A673 (cell line): Measurements from ENCODE around the gene CTIF. TPM values are rescaled to one million over a fixed set of nuclear protein-coding genes. Genes with fewer than 3 reads are reported as not detected.

Source experiments
- BruUV-seq: library from RNA; stranded (reverse); fragments of 400-500 nt; replicated peaks from 2 replicates; lab custom pipeline; 2021; lab: Mats Ljungman, UMichigan
- CTCF ChIA-PET: fragments of 300-600 bp; sonication (Branson Sonifier 250); formaldehyde crosslinking; loops from one replicate; lab custom pipeline; 2022; ENCODE audit warnings: antibody characterized with exemption; lab: Charles Lee
- POLR2A ChIA-PET: fragments of 300-600 bp; sonication (Branson Sonifier 250); formaldehyde crosslinking; loops from one replicate; lab custom pipeline; 2022; ENCODE audit warnings: antibody characterized with exemption; ENCODE audit not compliant: low non-redundant PET; lab: Charles Lee
- DNase-seq: peaks from one replicate; pipeline ENCODE4 v3.0.0-alpha.2; 2015; ENCODE audit warnings: low spot score
- H3K27ac ChIP-seq: fragments of 200-600 bp; sonication (generic); 2 replicates; pipeline ENCODE4 v1.5.1; 2016; ENCODE audit warnings: mixed run types, low read depth, mild to moderate bottlenecking, mixed read lengths, antibody characterized with exemption, low read length; ENCODE audit not compliant: poor library complexity, severe bottlenecking
- H3K27me3 ChIP-seq: fragments of 200-600 bp; sonication (generic); replicated peaks from 2 replicates; pipeline ENCODE4 v1.6.1; 2017; ENCODE audit warnings: mixed run types, low read depth, mild to moderate bottlenecking, mixed read lengths, antibody characterized with exemption, low read length; ENCODE audit not compliant: insufficient read depth, poor library complexity
- H3K36me3 ChIP-seq: fragments of 200-600 bp; sonication (generic); 2 replicates; pipeline ENCODE4 v1.6.1; 2016; ENCODE audit warnings: mixed run types, mild to moderate bottlenecking, mixed read lengths, antibody characterized with exemption, low read length; ENCODE audit not compliant: insufficient read depth, poor library complexity, severe bottlenecking
- H3K4me1 ChIP-seq: fragments of 200-600 bp; sonication (generic); 2 replicates; pipeline ENCODE4 v1.6.1; 2017; ENCODE audit warnings: mixed run types, mild to moderate bottlenecking, mixed read lengths, antibody characterized with exemption, low read length; ENCODE audit not compliant: insufficient read depth, poor library complexity, severe bottlenecking
- H3K4me3 ChIP-seq: fragments of 200-600 bp; sonication (generic); 2 replicates; pipeline ENCODE4 v1.5.1; 2016; ENCODE audit warnings: low read depth, mixed run types, mild to moderate bottlenecking, mixed read lengths, low read length; ENCODE audit not compliant: poor library complexity, severe bottlenecking
- H3K9me3 ChIP-seq: fragments of 200-600 bp; sonication (generic); 2 replicates; pipeline ENCODE4 v1.6.1; 2016; ENCODE audit warnings: mixed run types, low read depth, mild to moderate bottlenecking, mixed read lengths, antibody characterized with exemption, low read length; ENCODE audit not compliant: poor library complexity, severe bottlenecking
- CTCF ChIP-seq: fragments of 300-800, 200-600 bp; sonication (generic); conservative IDR thresholded peaks from 2 replicates; pipeline ENCODE4 v1.5.1; 2017; ENCODE audit warnings: low read depth, mild to moderate bottlenecking, antibody characterized with exemption, low read length, moderate library complexity, mixed read lengths
- EZH2 ChIP-seq: fragments of 200-600 bp; sonication (generic); IDR thresholded peaks from 2 replicates; pipeline ENCODE4 v1.6.1; 2017; ENCODE audit warnings: borderline replicate concordance, low read depth, mild to moderate bottlenecking, mixed read lengths, antibody characterized with exemption, low read length; ENCODE audit not compliant: poor library complexity, severe bottlenecking
- intact Hi-C: fragments of 100-400 bp; cut with micrococcal nuclease; formaldehyde crosslinking; loops from one replicate; pipeline ENCODE4 v1.10.0; 2022; ENCODE audit not compliant: unreplicated experiment
- total RNA-seq: library from RNA; stranded (reverse); gene quantifications from 2 replicates; pipeline ENCODE4 v1.2.3, GENCODE V29; 2021

Gene CTIF
- total RNA-seq, 1 experiment from 2014 or later: 23.5 TPM

GRCh38 chr18:48751727-48752468 is 213.1 kb downstream of the CTIF start:
- ChIA-PET CTCF (no interaction called here), POLR2A (no interaction called here)
- H3K36me3 ChIP-seq: no peaks in the 10 kb centered on the region
- BruUV-seq: no TSS peak
- intact Hi-C loops: no loop called here
- no peak overlapping the region for H3K4me3 ChIP-seq
- no peaks in the 10 kb centered on the region for H3K27me3 ChIP-seq
- TF ChIP-seq CTCF: no peak
- TF ChIP-seq EZH2: no peak
- no peak for DNase-seq
- H3K27ac ChIP-seq: no peak overlapping the region
- H3K9me3 ChIP-seq: no peaks in the 10 kb centered on the region
- H3K4me1 ChIP-seq: no peaks in the 10 kb centered on the region

GRCh38 chr18:48752478-48752877 is 213.6 kb downstream of the CTIF start:
- intact Hi-C loops: no loop called here
- no peak overlapping the region for H3K4me3 ChIP-seq
- no TSS peak for BruUV-seq
- no peak for DNase-seq
- no peak for TF ChIP-seq EZH2
- TF ChIP-seq CTCF: no peak
- ChIA-PET CTCF (no interaction called here), POLR2A (no interaction called here)
- H3K27me3 ChIP-seq: no peaks in the 10 kb centered on the region
- H3K4me1 ChIP-seq: no peaks in the 10 kb centered on the region
- no peak overlapping the region for H3K27ac ChIP-seq
- H3K36me3 ChIP-seq: no peaks in the 10 kb centered on the region
- no peaks in the 10 kb centered on the region for H3K9me3 ChIP-seq

- no TSS peak for BruUV-seq
- DNase-seq: no peak
- ChIA-PET POLR2A (no interaction called here), CTCF (no interaction called here)
- TF ChIP-seq CTCF: no peak
- TF ChIP-seq EZH2: no peak
- no peaks in the 10 kb centered on the region for H3K9me3 ChIP-seq
- intact Hi-C loops: no loop called here
- H3K36me3 ChIP-seq: no peaks in the 10 kb centered on the region
- H3K27ac ChIP-seq: no peak overlapping the region
- no peaks in the 10 kb centered on the region for H3K4me1 ChIP-seq
- no peaks in the 10 kb centered on the region for H3K27me3 ChIP-seq
- no peak overlapping the region for H3K4me3 ChIP-seq
Measured at GRCh38 chr18:48752928-48753327, 214.1 kb downstream of the CTIF start.
